Esophagus mucosa (tissue), 1 donor: ENCODE data around the gene PTPRN2. TPM values are rescaled to one million over a fixed set of nuclear protein-coding genes. Genes with fewer than 3 reads are reported as not detected.

Experiments used
- ATAC-seq: fragments of 200-7000 bp; cut with Tn5 transposase; one replicate; pipeline ENCODE4 v1.9.1; 2020
- total RNA-seq: library from RNA; stranded (reverse); gene quantifications from one replicate; pipeline ENCODE4 v1.2.4, GENCODE V29; 2023
- donor health status: DM: yes; HTN: yes; CAD: no.

Gene PTPRN2
- total RNA-seq, 1 donor from 2014 or later: 0.44 TPM

DNA sequence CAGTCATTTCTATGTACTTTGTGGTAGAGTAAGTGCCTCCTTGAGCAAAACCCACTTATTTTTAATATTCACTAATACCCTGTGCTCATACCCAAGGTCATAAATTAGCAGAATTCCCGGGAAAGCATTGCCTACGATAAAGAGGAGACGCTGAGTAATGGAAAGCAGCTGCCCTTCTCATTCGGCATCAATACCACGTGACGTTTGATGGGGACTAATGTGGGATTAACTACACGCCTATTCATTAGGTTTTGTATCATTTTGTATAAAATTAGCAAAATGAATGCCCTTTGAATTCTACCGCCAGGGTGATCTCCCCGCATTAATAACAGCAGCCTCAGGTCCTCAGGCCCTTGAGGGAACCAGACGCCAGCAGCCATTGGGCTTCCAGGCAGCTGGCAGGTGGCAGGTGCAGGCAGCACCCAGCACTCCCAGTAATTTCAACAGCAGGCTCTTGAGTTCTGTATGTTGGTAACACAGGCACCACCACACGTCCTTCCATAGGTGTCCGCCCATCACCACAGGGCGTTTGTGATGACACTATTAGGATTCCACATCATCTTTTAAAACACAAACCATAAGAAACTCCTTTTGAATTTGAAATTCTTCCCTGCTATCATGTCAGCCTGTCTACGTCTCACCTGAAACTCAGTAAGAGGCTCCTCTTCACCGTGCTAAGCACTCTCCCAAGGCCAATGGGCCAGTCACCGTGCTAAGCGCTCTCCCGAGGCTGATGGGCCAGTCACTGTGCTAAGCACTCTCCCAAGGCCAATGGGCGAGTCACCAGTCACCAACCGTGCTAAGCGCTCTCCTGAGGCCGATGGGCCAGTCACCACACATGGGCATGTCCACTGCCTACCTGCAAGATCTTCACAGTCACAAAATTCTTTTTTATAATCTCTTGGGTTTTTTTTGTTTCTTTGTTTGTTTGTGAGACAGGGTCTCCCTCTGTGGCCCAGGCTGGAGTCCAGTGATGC lies 509.4 kb downstream of the PTPRN2 start:
- ATAC-seq: no peak

DNA sequence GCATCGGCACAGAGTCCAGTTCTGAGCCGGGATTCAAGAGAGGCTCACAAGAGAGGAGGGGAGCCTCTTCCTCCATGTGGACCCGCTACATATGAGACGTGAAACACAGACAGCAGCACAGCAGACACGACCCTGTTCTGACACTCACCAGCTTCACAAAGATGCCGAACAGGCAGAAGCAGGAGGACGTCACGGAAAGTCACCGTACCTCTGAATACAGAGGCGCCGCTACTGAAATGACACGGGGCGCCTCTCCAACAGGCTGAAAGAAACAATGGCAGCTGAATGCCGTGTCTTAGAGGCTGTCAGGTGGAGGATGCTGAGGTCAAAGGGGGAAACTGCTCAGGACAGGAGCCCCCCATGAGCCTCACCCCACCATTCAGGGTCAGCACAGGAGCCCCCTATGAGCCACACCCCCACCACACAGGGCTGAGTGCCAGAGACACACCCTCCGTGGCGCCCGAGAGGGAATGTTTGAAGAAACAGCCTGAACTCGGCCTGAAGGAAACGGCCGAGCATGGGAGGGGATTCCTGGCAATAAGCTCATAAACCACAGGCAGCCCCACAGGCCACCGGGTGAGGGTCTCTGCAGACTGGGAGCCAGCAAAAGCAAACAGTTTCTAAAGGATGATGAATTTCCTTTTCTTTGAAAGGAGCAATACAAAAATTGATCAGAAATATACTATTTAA lies 510.3 kb downstream of the PTPRN2 start:
- ATAC-seq: no peak

DNA sequence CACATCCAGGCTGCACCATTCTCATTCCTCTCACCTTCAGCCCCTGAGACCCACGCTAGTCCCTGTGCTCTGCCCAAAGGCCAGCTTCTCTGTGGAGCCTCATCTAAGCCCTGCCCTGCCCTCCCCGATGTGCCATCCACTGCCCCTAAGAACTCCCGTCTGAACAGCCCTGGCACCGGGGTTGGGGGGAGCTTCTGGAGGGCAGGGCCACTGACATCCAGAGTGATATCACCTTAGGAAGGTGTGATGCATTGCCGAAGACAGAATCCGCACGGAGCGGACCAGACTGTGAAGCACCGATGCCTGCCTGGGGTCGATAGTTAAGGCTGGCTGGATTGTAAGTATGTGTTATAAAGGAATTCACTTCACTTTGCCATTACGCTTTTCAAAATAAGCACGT lies 511.0 kb downstream of the PTPRN2 start:
- ATAC-seq: no peak

DNA sequence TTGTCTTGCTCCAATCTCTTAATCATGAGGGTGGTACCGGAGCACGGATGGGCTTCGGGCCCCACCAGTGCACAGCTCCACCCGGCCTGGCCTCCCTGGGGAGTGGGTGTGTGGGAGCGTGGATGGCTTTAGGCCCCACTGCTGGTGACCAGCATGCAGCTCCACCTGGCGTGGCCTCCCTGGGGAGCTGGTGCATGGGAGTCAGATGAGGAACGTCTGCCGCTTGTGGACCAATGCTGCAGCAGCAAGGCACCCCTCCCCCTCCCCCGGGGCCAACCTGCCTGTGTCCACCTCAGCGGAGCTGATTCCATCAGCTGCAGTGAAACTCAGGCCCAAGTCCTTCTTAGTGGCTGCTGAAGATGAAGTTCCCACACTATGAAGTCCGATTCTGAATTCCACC lies 511.4 kb downstream of the PTPRN2 start:
- no peak for ATAC-seq

DNA sequence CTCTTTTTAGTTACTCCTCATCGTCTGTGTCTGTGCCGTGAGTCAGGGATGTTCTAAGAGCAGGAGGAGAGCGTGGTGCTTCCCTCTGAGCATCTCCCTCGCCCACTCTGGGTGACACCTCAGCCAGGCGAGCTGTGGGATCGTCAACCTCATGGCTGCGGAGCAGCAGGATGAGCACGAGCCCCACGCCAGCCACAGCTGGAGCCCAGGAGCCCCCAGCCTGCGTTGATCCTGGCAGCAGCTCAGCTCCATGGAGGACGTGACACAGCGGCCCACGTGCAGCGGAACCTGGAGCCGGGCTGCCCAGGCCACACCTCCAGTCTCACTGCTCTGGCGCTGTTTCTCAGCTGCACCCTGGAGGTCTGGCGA lies 512.0 kb downstream of the PTPRN2 start:
- ATAC-seq: no peak

DNA sequence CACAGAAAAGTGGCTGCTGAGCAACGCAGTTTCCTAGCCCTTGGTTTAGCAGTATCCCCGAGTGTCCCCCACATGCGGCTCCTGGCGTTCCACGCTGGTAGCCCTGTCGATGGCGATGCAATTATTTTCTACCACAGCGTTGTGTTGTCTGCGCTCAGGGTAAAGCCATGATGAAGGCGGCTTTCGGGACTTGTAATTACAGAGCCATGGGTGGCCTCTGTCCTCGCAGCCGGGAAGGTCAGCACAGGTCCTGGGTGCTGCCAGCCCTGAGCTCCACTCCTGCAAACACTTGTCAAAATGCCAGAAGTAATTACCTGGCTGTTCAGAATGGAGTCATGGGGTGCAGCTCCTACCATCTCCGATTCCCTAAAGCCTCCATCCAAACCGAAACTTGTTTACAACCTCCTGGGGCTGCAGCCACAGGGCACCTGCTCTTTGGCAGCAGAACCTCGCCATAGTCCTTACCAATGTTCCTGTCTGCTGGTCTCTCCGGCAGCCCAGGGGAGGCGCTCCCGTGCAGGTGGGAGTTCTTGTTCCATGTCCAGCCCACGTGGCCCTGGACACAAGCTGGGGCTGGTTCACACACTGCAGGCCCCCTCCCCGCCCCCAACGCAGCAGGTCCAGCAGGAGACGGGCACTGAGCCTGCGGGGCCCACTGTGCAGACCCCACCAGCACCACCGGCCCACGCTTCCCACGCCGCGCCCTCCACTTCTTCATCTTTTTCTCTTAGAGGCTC lies 512.6 kb downstream of the PTPRN2 start:
- ATAC-seq: no peak

DNA sequence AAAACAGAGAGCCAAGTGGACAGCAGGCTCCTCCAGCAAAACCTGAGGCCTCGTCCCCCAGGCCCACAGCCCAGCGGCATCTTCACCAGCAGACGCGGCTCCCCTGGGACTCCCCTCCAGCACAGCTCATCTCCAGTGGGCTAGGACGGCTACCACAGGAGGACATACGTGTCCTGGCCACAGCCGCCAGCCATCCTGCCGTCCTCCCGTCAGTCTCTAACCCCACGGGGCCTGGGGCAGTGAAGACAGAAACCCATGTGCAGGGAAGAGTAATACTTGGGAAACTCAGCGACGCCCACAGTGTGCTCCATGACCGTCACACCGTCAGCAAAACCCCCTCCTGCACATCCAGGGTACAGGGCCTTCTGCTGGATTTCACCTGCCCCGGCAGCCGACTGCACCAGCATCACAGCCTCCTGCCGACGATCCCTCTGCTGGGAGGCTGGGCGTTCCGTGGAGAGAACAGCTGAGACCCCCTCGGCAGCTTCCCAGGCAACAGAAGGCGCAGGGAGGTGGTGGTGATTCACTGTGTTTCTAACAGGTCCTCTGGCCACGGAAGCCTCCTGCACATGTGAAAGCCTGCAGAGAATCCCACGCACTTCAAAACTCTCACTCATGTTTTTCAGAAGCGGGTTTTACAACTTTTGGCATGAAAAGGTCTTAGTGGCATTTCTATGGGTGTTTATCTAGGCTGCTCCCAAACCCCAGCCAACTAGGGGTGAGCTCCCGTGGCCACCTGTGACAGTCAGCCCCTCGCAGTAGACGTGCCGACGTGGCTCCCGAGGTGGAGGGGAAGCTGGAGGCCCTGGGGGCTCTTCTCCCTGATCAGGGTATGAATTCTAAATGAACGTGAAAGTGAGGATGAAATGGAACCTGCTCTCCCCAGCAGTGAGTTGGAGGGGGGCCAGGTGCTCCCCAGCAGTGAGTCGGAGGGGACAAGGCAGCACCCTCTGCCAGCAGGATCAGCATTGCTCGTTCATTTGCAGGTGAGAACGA lies 513.5 kb downstream of the PTPRN2 start:
- no peak for ATAC-seq

DNA sequence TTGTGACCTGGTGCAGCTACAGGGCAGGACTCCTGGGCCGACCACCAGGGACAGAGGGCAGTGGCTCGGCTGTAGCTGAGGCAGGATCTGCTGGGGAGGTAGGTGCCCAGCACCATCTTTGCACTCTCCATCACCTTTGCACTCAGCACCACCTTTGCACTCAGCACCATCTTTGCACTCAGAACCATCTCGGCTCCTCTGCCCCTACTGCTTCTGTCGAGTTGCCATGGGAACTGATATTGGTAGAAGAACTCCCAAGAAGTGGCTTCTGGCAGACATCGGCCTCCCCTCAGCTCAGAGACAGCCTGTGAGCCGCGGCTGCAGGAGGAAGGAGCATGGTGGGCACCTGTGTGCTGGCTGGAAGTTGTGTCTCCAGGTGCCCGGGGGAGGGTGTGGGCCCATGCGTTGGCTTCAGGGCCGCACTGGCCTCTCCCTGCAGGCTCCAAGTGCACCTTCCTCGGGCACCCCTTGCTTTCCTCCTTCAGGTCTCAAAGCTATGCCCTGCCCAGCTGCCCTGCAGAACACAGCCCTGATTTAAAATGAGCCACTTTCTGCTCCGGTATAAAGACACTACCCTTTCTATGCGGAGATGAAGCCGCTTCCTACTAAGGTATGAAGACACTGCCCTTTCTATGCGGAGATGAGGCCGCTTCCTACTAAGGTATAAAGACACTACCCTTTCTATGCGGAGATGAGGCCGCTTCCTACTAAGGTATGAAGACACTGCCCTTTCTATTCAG lies 514.5 kb downstream of the PTPRN2 start:
- no peak for ATAC-seq

DNA sequence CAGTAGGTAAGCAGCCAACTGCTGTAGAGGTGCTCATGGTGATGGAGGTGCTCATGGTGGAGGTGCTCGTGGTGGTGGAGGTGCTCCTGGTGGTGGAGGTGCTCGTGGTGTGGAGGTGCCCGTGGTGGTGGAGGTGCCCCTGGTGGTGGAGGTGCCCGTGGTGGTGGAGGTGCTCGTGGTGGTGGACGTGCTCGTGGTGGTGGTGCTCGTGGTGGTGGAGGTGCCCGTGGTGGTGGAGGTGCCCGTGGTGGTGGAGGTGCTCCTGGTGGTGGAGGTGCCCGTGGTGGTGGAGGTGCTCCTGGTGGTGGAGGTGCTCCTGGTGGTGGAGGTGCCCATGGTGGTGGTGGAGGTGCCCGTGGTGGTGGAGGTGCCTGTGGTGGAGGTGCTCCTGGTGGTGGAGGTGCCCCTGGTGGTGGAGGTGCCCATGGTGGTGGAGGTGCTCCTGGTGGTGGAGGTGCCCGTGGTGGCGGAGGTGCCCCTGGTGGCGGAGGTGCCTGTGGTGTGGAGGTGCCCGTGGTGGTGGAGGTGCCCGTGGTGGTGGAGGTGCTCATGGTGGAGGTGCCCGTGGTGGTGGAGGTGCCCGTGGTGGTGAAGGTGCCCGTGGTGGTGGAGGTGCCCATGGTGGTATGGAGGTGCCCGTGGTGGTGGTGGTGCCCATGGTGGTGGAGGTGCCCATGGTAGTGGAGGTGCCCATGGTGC lies 517.3 kb downstream of the PTPRN2 start:
- no peak for ATAC-seq

DNA sequence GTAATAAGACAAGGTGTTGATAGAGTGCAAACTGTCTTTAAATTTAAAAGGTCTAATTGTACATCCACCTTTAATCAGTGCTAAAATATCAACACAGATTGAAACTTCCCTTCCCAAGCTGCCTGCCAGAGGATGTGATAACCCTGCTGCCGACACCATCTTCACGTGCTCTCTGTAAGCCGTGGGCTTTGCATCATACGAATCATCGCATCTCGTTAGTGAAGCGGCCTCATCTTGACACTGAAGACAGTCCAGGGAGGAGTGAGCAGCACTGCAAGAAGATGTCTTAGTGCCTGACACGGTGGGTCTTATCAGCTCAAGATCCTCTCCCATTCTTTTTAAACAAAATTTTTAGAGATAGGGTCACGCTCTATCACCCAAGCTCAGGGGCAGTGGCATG lies 518.8 kb downstream of the PTPRN2 start:
- no peak for ATAC-seq

DNA sequence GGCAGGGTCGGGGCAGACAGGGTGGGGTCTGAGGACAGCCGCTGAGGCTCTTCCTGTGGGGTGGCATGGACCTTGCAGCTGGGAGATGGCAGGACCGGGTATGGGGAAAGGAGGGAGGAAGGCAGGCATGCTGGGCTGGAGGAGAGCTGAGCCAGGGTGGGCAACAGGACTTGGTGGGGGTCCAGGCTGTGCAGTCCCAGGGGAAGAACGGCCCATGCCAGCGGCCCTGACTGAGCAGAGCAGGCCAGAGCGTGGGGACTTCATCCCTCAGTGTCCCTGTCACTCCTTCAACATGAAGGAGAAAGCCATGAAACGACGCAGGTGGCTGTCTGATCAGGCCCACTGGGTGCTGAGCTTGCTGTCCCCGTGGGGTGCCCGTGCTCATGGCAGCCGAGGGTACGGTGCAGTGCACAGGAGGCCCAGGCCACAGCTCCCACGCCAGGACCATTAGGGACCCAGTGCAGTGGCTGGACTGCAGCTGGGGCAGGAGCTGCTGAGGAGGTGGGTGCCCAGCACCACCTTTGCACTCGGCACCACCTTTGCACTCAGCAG lies 519.6 kb downstream of the PTPRN2 start:
- ATAC-seq: no peak

DNA sequence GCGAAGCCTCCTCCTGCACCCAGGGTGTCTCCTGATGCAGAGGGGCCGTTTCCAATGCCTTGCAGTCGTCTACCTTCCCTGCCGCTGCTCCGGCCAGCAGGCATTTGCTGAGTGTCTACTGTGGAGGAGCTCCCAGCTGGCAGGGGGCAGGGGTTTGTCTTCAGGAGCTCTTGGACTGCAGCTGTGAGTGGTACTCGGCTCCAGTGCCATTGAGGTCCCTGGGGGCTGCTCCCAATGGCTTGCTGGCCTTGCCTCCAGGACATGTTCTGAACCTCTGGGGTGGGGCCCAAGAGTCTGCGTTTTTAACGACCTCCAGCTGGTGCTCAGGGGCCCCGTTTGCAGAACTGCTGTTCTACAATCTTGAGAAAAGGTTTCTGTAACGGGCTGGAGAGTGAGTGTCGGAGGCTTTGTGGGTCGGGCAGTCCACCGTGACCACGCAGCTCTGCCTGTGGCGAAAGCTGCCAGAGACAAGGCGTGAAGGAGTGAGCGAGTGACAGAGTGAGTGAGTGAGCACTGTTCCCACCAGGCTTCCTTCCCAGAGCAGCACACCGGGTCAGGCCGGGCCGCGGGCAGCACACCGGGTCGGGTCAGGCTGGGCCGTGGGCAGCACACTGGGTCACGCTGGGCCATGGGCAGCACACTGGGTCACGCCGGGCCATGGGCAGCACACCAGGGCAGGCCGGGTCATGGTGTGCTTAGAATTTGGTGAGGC lies 520.2 kb downstream of the PTPRN2 start:
- ATAC-seq: no peak

DNA sequence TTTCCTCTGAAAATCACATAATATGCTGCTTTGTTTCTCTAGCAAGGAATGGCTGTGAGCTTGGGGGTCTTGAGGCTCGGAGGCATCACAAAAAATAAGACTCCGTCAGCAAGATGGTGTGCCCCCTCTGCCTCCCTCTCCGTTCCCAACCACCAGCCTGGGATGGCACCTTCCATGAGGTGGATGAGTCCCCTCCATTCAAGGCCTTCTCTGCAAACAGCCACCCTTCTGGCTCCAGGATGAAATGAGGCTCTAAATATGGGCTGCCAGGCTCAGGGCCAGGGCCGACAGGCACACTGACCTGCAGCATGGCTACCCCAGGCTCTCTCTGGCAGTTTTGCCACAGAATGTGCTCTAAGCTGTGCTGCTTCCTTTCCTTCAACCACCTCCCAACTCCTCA lies 521.5 kb downstream of the PTPRN2 start:
- ATAC-seq: no peak

DNA sequence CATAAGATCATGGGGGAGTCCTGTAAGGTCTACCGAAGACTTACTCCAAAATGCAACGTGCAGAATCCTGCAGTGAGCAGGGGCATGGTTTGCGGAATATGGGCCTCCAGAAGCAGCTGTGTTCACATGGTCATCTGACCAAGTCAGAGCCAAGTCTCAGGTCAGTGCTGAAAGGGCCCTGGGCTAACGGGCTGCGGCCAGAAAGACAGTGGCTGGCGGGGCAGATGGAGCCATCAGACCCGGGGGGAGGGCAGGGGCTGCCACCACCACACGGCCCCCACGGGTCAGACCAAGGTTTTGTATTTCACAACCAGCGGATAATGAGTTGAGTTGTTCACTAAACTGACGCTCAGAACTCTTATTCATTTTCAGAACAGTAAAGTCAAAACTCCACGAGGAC lies 522.3 kb downstream of the PTPRN2 start:
- no peak for ATAC-seq

DNA sequence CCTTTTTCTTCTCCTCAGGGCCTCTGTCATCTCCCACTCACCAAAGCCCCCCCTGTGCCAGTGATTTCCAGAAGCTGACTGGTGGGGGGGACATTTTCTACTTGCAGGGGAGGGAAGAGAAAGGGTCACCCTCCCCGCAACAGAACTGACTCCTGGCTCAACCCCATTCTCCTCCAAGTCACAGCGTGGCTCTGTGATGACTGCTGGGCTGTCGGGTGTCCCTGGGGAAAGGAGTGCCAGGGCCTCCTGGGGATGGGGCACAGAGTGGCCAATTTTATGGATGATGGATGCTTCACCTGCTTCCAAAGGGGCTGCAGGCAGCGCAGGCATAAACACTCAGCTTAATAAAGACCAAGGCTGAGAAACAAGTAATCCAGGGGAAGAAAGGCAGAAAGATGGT lies 523.0 kb downstream of the PTPRN2 start:
- ATAC-seq: no peak

DNA sequence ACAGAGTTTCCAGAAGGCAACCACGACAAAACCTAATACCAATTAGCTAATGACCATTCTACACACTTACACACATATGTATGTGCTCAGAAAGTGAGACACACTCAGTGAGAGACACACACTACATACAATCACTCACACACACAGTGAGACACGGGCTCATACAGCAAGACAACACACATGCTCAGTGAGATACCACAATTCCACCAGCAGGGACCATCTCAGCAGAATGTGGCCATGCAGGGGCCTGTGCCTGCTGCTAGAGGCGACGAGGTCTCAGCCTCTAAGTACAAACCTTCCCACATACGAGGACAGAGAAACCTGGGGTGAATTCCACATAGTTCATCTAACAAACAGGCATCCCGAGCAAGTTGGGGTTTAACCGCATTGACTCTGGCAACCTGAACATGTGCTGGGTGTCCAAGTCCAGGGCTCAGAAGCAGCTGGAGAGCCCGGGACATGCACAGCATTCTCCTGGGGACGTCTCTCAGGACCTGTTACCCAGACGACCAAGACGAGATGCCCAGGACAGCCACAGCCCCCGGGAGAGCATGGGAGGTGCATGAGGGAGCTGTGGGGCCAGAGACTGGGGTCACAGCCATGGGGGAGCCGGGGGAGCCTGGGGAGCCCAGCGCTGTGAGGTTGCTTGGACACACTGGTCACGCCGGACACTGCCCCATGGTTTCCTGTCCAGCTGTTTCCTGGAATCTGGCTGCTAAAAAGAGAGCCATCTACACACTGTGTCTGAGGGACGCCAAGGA lies 523.6 kb downstream of the PTPRN2 start:
- ATAC-seq: no peak

DNA sequence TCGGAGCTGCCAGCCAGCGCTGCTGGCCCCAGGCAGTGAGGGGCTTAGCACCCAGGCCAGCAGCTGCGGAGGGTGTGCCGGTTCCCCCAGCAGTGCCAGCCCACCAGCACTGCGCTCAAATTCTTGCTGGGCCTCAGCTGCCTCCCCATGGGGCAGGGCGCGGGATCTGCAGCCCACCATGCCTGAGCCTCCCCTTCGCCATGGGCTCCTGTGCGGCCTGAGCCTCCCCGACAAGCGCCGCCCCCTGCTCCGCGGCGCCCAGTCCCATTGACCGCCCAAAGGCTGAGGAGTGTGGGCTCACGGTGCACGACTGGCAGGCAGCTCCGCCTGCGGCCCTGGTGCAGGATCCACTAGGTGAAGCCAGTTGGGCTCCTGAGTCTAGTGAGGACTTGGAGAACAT lies 525.0 kb downstream of the PTPRN2 start:
- ATAC-seq: no peak

DNA sequence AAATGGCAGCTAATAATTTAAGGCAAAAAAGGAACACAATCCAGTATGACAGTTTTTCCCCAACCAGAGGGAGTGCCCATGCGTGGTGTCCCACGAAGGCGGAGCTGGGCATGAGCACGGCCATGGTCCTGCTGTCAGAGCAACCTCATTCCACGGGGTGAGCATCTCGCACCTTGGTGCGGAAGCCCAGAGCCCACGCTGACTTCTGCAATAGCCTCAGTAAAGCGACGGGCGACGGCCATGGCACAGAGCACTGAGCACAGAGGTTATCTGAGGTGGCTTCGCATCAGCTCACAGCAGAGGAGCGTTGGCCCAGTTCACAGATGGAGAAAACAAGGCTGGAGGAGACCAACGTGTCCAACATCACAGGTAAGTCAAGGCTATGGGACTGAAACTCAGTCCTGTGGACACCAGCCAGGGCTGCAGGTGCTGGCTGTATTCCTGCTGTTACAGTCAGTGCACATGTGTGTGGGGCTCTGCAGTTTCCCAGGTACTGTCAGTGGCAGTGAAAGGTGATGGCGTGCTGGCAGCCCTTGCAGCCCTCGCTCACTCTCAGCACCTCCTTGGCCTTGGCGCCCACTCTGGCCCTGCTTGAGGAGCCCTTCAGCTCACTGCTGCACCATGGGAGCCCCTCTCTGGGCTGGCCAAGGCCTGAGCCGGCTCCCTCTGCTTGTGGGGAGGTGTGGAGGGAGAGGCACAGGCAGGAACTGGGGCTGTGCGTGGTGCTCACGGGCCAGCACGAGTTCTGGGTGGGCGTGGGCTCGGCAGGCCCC lies 525.6 kb downstream of the PTPRN2 start:
- no peak for ATAC-seq
